Measurements from ENCODE around the gene MGP.

GRCh38 chr12:14868916-14869506 lies 16.6 kb downstream of the MGP start:
- TF ChIP-seq CTCF (IDR thresholded peaks at IDR 0.05) (no peak), EP300 (IDR thresholded peaks at IDR 0.05) (no peak), POLR2A (IDR thresholded peaks at IDR 0.05) (no peak), POLR2AphosphoS5 (IDR thresholded peaks at IDR 0.05) (no peak)
